ENCODE measurements around the gene SIRPA.

- TF ChIP-seq, protein P1, sequence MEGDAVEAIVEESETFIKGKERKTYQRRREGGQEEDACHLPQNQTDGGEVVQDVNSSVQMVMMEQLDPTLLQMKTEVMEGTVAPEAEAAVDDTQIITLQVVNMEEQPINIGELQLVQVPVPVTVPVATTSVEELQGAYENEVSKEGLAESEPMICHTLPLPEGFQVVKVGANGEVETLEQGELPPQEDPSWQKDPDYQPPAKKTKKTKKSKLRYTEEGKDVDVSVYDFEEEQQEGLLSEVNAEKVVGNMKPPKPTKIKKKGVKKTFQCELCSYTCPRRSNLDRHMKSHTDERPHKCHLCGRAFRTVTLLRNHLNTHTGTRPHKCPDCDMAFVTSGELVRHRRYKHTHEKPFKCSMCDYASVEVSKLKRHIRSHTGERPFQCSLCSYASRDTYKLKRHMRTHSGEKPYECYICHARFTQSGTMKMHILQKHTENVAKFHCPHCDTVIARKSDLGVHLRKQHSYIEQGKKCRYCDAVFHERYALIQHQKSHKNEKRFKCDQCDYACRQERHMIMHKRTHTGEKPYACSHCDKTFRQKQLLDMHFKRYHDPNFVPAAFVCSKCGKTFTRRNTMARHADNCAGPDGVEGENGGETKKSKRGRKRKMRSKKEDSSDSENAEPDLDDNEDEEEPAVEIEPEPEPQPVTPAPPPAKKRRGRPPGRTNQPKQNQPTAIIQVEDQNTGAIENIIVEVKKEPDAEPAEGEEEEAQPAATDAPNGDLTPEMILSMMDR (IDR thresholded peaks at IDR 0.05) = no peak
- no peak for TF ChIP-seq ZFX (IDR thresholded peaks at IDR 0.05; ENCODE audit: borderline replicate concordance)
Measured at GRCh38 chr20:1953621-1954020, 58.4 kb downstream of the SIRPA start.

All from 22Rv1 (cell line).